ENCODE results near the gene VEGFA.

VEGFA gene

DNA sequence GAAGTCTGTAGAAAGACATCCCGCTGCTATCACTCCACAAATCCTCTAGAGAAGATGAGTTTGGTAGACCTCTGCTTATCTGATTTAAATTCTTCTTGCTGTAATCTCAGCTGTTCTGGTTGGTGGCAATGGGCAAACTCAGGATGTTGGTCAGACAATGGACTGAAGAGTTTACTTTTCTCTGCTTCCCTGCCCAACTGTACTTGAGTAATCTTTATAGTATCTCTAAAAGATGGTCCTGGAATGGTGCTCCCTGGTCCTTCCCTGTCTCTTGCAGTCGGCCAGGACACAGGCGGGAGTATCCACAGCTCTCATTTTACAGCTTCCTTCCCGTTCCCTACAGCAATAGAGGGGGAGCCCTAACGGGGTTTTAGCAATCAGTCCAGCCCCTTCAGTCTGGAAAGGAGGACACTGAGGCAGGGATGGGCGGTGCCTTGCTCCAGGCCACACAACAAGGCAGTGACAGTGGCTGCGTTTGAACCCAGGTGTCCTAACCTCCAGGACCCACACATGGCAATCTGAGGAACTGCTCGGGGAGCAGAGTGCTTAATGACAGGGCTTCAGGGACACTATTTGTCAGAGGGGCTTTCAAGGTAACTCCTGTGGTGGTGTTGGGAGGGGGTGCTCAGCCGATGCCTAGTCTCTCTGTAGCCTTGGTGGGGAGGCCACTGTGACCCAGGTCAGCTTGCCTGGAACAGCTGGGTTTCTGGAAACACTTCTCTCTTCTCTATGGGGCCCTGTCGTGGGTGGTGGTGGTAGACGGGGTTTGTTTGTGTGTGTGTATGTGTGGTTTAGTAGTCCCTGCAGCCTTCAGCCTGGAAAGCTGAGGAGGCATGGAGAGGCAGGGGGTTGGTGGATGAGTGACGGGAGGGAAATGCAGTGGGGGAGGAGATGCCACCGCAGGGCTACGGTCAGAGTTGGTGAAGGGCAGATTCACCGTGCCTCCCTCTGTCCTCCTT, 9.5 kb upstream of the VEGFA start:
- no peak overlapping the region for H2AFZ ChIP-seq (ENCODE audit: low read length)
- H4K20me1 ChIP-seq (ENCODE audit: insufficient read depth, low read length, poor library complexity, severe bottlenecking) = no peaks in the 10 kb centered on the region
- no peaks in the 10 kb centered on the region for H3K4me1 ChIP-seq (ENCODE audit: insufficient read depth, low read length, poor library complexity, severe bottlenecking)
- H3K27me3 ChIP-seq (ENCODE audit: insufficient read depth, low read length, poor library complexity, severe bottlenecking) = no peaks in the 10 kb centered on the region
- H3K9me3 ChIP-seq (ENCODE audit: insufficient read depth, low read depth, low read length) = no peaks in the 10 kb centered on the region
- H3F3A ChIP-seq (ENCODE audit: low read depth) = no peaks in the 10 kb centered on the region
- no peaks in the 10 kb centered on the region for H3K36me3 ChIP-seq (ENCODE audit: insufficient read depth, low read length)
- no peaks in the 10 kb centered on the region for H3K9me2 ChIP-seq (replicated peaks; ENCODE audit: low read depth, low read length)
- H3K4me3 ChIP-seq (ENCODE audit: low read length, poor library complexity, severe bottlenecking) = no peak overlapping the region
- H3K79me2 ChIP-seq (ENCODE audit: insufficient read depth, low read length) = no peaks in the 10 kb centered on the region
- no peak overlapping the region for H3K4me2 ChIP-seq (ENCODE audit: low read depth, low read length, poor library complexity, severe bottlenecking)
- no peak overlapping the region for H3K9ac ChIP-seq (ENCODE audit: low read depth, low read length, poor library complexity, severe bottlenecking)
- TF ChIP-seq EZH2phosphoT487 (IDR thresholded peaks at IDR 0.05; ENCODE audit: borderline replicate concordance) = no peak
- TF ChIP-seq, protein P1, sequence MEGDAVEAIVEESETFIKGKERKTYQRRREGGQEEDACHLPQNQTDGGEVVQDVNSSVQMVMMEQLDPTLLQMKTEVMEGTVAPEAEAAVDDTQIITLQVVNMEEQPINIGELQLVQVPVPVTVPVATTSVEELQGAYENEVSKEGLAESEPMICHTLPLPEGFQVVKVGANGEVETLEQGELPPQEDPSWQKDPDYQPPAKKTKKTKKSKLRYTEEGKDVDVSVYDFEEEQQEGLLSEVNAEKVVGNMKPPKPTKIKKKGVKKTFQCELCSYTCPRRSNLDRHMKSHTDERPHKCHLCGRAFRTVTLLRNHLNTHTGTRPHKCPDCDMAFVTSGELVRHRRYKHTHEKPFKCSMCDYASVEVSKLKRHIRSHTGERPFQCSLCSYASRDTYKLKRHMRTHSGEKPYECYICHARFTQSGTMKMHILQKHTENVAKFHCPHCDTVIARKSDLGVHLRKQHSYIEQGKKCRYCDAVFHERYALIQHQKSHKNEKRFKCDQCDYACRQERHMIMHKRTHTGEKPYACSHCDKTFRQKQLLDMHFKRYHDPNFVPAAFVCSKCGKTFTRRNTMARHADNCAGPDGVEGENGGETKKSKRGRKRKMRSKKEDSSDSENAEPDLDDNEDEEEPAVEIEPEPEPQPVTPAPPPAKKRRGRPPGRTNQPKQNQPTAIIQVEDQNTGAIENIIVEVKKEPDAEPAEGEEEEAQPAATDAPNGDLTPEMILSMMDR (conservative IDR thresholded peaks at IDR 0.05; ENCODE audit: low read length) = no peak

DNA sequence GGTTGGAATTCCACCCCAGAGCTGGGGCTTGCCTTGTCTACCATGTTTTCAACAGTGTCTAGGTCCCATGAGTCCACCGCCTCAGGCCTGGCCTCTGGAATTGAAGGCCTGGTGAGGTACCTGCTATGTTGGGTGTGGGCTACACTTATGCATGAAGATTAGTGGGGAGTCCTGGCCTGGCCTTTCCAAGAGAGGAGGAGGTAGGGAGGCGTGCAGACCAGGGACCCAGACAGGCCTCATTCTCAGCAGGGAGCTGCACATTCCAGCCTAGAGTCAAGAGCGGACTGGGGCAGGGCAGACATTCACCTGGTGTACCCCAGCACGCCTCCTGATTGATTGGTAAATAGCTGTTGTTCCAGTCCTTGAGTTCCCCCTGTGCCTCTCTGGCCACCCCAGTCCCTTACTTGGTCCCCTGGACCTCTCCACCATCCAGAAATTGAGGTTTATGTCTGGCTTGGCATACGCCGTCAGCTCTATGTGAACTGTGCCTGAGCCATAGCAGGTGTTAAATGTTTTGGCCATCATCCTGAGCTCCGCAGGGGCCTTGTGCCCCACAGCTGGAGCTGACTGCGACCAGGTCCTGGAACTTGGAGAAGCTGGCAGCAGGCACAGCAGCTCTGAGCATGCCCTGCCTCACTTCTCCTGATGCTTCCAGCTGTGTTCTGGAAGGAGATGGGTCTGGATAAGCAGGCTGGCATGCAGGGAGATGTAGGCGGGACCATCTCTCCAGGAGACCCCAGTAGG, 8.2 kb upstream of the VEGFA start:
- no peaks in the 10 kb centered on the region for H3K79me2 ChIP-seq (ENCODE audit: insufficient read depth, low read length)
- no peaks in the 10 kb centered on the region for H3K27me3 ChIP-seq (ENCODE audit: insufficient read depth, low read length, poor library complexity, severe bottlenecking)
- no peaks in the 10 kb centered on the region for H3F3A ChIP-seq (ENCODE audit: low read depth)
- no peaks in the 10 kb centered on the region for H3K36me3 ChIP-seq (ENCODE audit: insufficient read depth, low read length)
- no peak overlapping the region for H2AFZ ChIP-seq (ENCODE audit: low read length)
- no peak overlapping the region for H3K4me2 ChIP-seq (ENCODE audit: low read depth, low read length, poor library complexity, severe bottlenecking)
- H3K4me1 ChIP-seq (ENCODE audit: insufficient read depth, low read length, poor library complexity, severe bottlenecking) = no peaks in the 10 kb centered on the region
- H3K4me3 ChIP-seq (ENCODE audit: low read length, poor library complexity, severe bottlenecking) = no peak overlapping the region
- no peaks in the 10 kb centered on the region for H3K9me2 ChIP-seq (replicated peaks; ENCODE audit: low read depth, low read length)
- H3K9me3 ChIP-seq (ENCODE audit: insufficient read depth, low read depth, low read length) = no peaks in the 10 kb centered on the region
- no peak for TF ChIP-seq EZH2phosphoT487 (IDR thresholded peaks at IDR 0.05; ENCODE audit: borderline replicate concordance)
- no peak overlapping the region for H3K9ac ChIP-seq (ENCODE audit: low read depth, low read length, poor library complexity, severe bottlenecking)
- H4K20me1 ChIP-seq (ENCODE audit: insufficient read depth, low read length, poor library complexity, severe bottlenecking) = no peaks in the 10 kb centered on the region

DNA sequence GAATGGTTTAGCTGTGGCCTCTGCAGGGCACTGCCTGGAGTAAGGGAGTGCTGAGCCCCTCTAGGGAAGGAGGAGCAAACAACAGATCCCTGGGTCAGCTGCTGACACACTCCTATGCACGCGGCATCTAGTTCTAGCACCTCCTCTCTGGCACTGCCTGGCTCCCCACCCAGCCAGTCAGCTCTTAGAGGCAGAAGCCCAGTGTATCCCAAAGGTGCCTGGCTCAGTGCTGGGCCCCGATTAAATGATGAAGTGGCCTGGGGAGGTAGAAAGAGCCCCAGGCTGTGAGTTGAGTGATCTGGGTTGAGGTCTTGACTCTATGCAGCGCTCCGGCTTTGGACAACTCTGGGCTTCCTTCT, 7.6 kb upstream of the VEGFA start:
- no peak overlapping the region for H2AFZ ChIP-seq (ENCODE audit: low read length)
- no peak overlapping the region for H3K4me3 ChIP-seq (ENCODE audit: low read length, poor library complexity, severe bottlenecking)
- TF ChIP-seq EZH2phosphoT487 (IDR thresholded peaks at IDR 0.05; ENCODE audit: borderline replicate concordance) = no peak
- TF ChIP-seq, protein P1 (conservative IDR thresholded peaks at IDR 0.05; ENCODE audit: low read length) = no peak

More for the DNA sequence above, 7.6 kb upstream of the VEGFA start:
- Histone ChIP-seq H3K9me3 (ENCODE audit: insufficient read depth, low read depth, low read length) (no peaks in the 10 kb centered on the region), H3K4me1 (ENCODE audit: insufficient read depth, low read length, poor library complexity, severe bottlenecking) (no peaks in the 10 kb centered on the region), H3K4me2 (ENCODE audit: low read depth, low read length, poor library complexity, severe bottlenecking) (no peak overlapping the region), H3K9me2 (replicated peaks; ENCODE audit: low read depth, low read length) (no peaks in the 10 kb centered on the region), H4K20me1 (ENCODE audit: insufficient read depth, low read length, poor library complexity, severe bottlenecking) (no peaks in the 10 kb centered on the region), H3K27me3 (ENCODE audit: insufficient read depth, low read length, poor library complexity, severe bottlenecking) (no peaks in the 10 kb centered on the region), H3K36me3 (ENCODE audit: insufficient read depth, low read length) (no peaks in the 10 kb centered on the region), H3K79me2 (ENCODE audit: insufficient read depth, low read length) (no peaks in the 10 kb centered on the region), H3F3A (ENCODE audit: low read depth) (no peaks in the 10 kb centered on the region), H3K9ac (ENCODE audit: low read depth, low read length, poor library complexity, severe bottlenecking) (no peak overlapping the region)

Data from Loucy (cell line).